CD4-positive, alpha-beta T cell (primary cell): ENCODE data around the gene TSHZ1. TPM values are rescaled to one million over a fixed set of nuclear protein-coding genes. Genes with fewer than 3 reads are reported as not detected.

Source experiments
- ATAC-seq: fragments of 200-7000 bp; cut with Tn5 transposase; one replicate; pipeline ENCODE4 v1.10.0; 2022; ENCODE audit warnings: mild to moderate bottlenecking; ENCODE audit not compliant: poor library complexity
- CTCF ChIA-PET: fragments of 350-600 bp; sonication (Branson Sonifier 250); formaldehyde crosslinking; loops from one replicate; lab custom pipeline; 2021; ENCODE audit warnings: antibody characterized with exemption, inconsistent platforms; lab: Charles Lee
- POLR2A ChIA-PET: fragments of 350-600 bp; sonication (Branson Sonifier 250); formaldehyde crosslinking; loops from one replicate; lab custom pipeline; 2021; ENCODE audit warnings: antibody characterized with exemption, inconsistent platforms; lab: Charles Lee
- DNase-seq, 14 experiments: peaks; one replicate each; pipeline ENCODE4 v3.0.0-alpha.2; 2013 to 2020; ENCODE audit warnings: mixed read lengths in 2 of 14
- H3K27ac ChIP-seq, 2 donors: one replicate each; pipeline versions ENCODE4 v1.5.1 to v1.7.0; 2013; ENCODE audit warnings: low read length in 2 of 2, low read depth in 1 of 2, mild to moderate bottlenecking in 1 of 2
- H3K27me3 ChIP-seq, 2 experiments: 1 replicate in 1 of 2; 2 replicates in 1 of 2; pipeline versions ENCODE4 v1.6.1 to v1.7.0; 2013; ENCODE audit warnings: low read length in 2 of 2, control low read depth in 1 of 2, mild to moderate bottlenecking in 1 of 2, moderate library complexity in 1 of 2; ENCODE audit not compliant: insufficient read depth in 2 of 2, control insufficient read depth in 1 of 2
- H3K36me3 ChIP-seq: one replicate; pipeline ENCODE4 v1.6.1; 2013; ENCODE audit warnings: low read length, control low read depth; ENCODE audit not compliant: insufficient read depth
- H3K4me1 ChIP-seq: one replicate; pipeline ENCODE4 v1.6.1; 2013; ENCODE audit warnings: low read length, control low read depth; ENCODE audit not compliant: insufficient read depth
- H3K4me3 ChIP-seq: one replicate; pipeline ENCODE4 v1.5.1; 2013; ENCODE audit warnings: mild to moderate bottlenecking, low read length, moderate library complexity
- H3K9me3 ChIP-seq, 2 experiments: 1 replicate in 1 of 2; 2 replicates in 1 of 2; pipeline versions ENCODE4 v1.6.1 to v1.7.0; 2013; ENCODE audit warnings: low read length in 2 of 2, mild to moderate bottlenecking in 2 of 2, control low read depth in 1 of 2, moderate library complexity in 1 of 2; ENCODE audit not compliant: control insufficient read depth in 1 of 2, insufficient read depth in 1 of 2
- H3K27ac Mint-ChIP-seq: one replicate; pipeline ENCODE4 v1.8.0; 2020; ENCODE audit warnings: mixed read lengths
- H3K27me3 Mint-ChIP-seq: one replicate; pipeline ENCODE4 v1.8.0; 2021; ENCODE audit warnings: mixed read lengths
- H3K36me3 Mint-ChIP-seq: one replicate; pipeline ENCODE4 v1.8.0; 2021; ENCODE audit warnings: low read depth, mixed read lengths
- H3K4me1 Mint-ChIP-seq: one replicate; pipeline ENCODE4 v1.8.0; 2021; ENCODE audit warnings: low read depth, mixed read lengths
- H3K4me3 Mint-ChIP-seq: one replicate; pipeline ENCODE4 v1.8.0; 2020; ENCODE audit warnings: mild to moderate bottlenecking, mixed read lengths
- H3K9me3 Mint-ChIP-seq: one replicate; pipeline ENCODE4 v1.8.0; 2020; ENCODE audit warnings: mixed read lengths
- CTCF ChIP-seq: fragments of 200-600 bp; IDR thresholded peaks from one replicate; pipeline ENCODE4 v1.8.0; 2022; ENCODE audit warnings: antibody characterized with exemption, mild to moderate bottlenecking
- intact Hi-C, 2 experiments: fragments of 100-400 bp; cut with DNase I in 1 of 2; cut with micrococcal nuclease in 1 of 2; formaldehyde crosslinking; loops; one replicate each; pipeline versions ENCODE4 v1.15.1 to v1.9.0; 2023 to 2025; cut with DNase I, micrococcal nuclease
- total RNA-seq, 174 experiments: library from RNA in 2 of 174; stranded (reverse) in 2 of 174; gene quantifications; one replicate each; pipeline ENCODE4 v1.2.3 and lab custom pipeline; 2021 to 2026

The TSHZ1 gene
- total RNA-seq, 2 experiments from 2014 or later: 19.9 to 21.5 TPM

GRCh38 chr18:75170022-75170789 is 40.4 kb upstream of the TSHZ1 start:
- peaks cover 5% of the 10 kb centered on the region for H3K4me1 Mint-ChIP-seq
- H3K9me3 Mint-ChIP-seq: no peaks in the 10 kb centered on the region
- DNase-seq: peak in 1 of 14 experiments; percentile 3
- Histone ChIP-seq H3K27ac (no peak overlapping the region), H3K27me3 (no peaks in the 10 kb centered on the region), H3K9me3 (no peaks in the 10 kb centered on the region), H3K4me1 (no peaks in the 10 kb centered on the region), H3K36me3 (no peaks in the 10 kb centered on the region), H3K4me3 (no peak overlapping the region)
- peaks cover 3% of the 10 kb centered on the region for H3K27me3 Mint-ChIP-seq
- H3K36me3 Mint-ChIP-seq: no peaks in the 10 kb centered on the region
- no peak overlapping the region for H3K27ac Mint-ChIP-seq
- TF ChIP-seq CTCF: no peak
- ChIA-PET CTCF (no interaction called here), POLR2A (no interaction called here)
- no peak for ATAC-seq
- H3K4me3 Mint-ChIP-seq: no peak overlapping the region
- intact Hi-C loops: loop anchor here in 1 of 2 experiments (5.0 kb wide), 1 partner anchor 197 kb away; no protein-coding TSS in a partner anchor

- intact Hi-C loops: loop anchor here in 1 of 2 experiments (5.0 kb wide), 1 partner anchor 196 kb away; no protein-coding TSS in a partner anchor
- Histone ChIP-seq H3K4me3 (no peak overlapping the region), H3K9me3 (no peaks in the 10 kb centered on the region), H3K4me1 (no peaks in the 10 kb centered on the region), H3K27me3 (no peaks in the 10 kb centered on the region), H3K27ac (no peak overlapping the region), H3K36me3 (no peaks in the 10 kb centered on the region)
- Mint-ChIP-seq H3K4me1 (peaks cover 5% of the 10 kb centered on the region), H3K4me3 (no peak overlapping the region), H3K36me3 (no peaks in the 10 kb centered on the region), H3K27ac (no peak overlapping the region), H3K9me3 (no peaks in the 10 kb centered on the region), H3K27me3 (peaks cover 3% of the 10 kb centered on the region)
- no peak for TF ChIP-seq CTCF
- no peak for ATAC-seq
- no peak for DNase-seq
- POLR2A ChIA-PET: no interaction called here
- CTCF ChIA-PET: no interaction called here
These were observed 39.7 kb upstream of the TSHZ1 start for GRCh38 chr18:75170916-75171315.

- intact Hi-C loops: loop anchor here in 1 of 2 experiments (5.0 kb wide), 1 partner anchor 195 kb away; no protein-coding TSS in a partner anchor
- Mint-ChIP-seq H3K4me1 (peaks cover 5% of the 10 kb centered on the region), H3K36me3 (no peaks in the 10 kb centered on the region), H3K9me3 (no peaks in the 10 kb centered on the region), H3K27ac (no peak overlapping the region), H3K27me3 (no peaks in the 10 kb centered on the region), H3K4me3 (no peak overlapping the region)
- Histone ChIP-seq H3K4me1 (no peaks in the 10 kb centered on the region), H3K4me3 (no peak overlapping the region), H3K36me3 (no peaks in the 10 kb centered on the region), H3K27me3 (no peaks in the 10 kb centered on the region), H3K27ac (no peak overlapping the region), H3K9me3 (no peaks in the 10 kb centered on the region)
- ChIA-PET CTCF (interaction anchor here (1.1 kb wide), 1 partner anchor 12 kb away, joined by 3 read pairs; no protein-coding TSS in a partner anchor), POLR2A (no interaction called here)
- ATAC-seq (no peak), DNase-seq (no peak)
- TF ChIP-seq CTCF: no peak
These were observed 38.1 kb upstream of the TSHZ1 start for GRCh38 chr18:75172299-75173124.
